ENCODE measurements around the gene CRYBB2.
"Not testable (repeated sequence)": the region's sequence is repeated elsewhere in the genome, so short reads cannot be mapped to it uniquely, and the experiment has no call there.

CRYBB2 gene

GRCh38 chr22:25219211-25219689, at the start of gene CRYBB2:
CRYBB2 (plus strand) TSS chr22:25219639; CDS start chr22:25221430, 1,791 bp downstream.
- no peak for DNase-seq

GRCh38 chr22:25170426-25170980, 48.9 kb upstream of the CRYBB2 start:
- DNase-seq: no peak

- no peak for DNase-seq
Measured at GRCh38 chr22:25172153-25172552, 47.3 kb upstream of the CRYBB2 start.

- DNase-seq: no peak
Measured at GRCh38 chr22:25174156-25174887, 45.1 kb upstream of the CRYBB2 start.

- no peak for DNase-seq
Measured at GRCh38 chr22:25174888-25175411, 44.5 kb upstream of the CRYBB2 start.

- no peak for DNase-seq
Measured at GRCh38 chr22:25176175-25176574, 43.3 kb upstream of the CRYBB2 start.

- no peak for DNase-seq
Measured at GRCh38 chr22:25176799-25177198, 42.6 kb upstream of the CRYBB2 start.

GRCh38 chr22:25177226-25177625, 42.2 kb upstream of the CRYBB2 start:
- DNase-seq: no peak

- DNase-seq: no peak
Measured at GRCh38 chr22:25177895-25178294, 41.5 kb upstream of the CRYBB2 start.

- DNase-seq: not testable (repeated sequence)
Measured at GRCh38 chr22:25178348-25178747, 41.1 kb upstream of the CRYBB2 start.

- not testable (repeated sequence) for DNase-seq
Measured at GRCh38 chr22:25178869-25179631, 40.4 kb upstream of the CRYBB2 start.

GRCh38 chr22:25182131-25183110, 37.0 kb upstream of the CRYBB2 start:
- no peak for DNase-seq

GRCh38 chr22:25183949-25184619, 35.4 kb upstream of the CRYBB2 start:
- no peak for DNase-seq

GRCh38 chr22:25186140-25186539, 33.3 kb upstream of the CRYBB2 start:
- DNase-seq: no peak

GRCh38 chr22:25187469-25187868, 32.0 kb upstream of the CRYBB2 start:
- no peak for DNase-seq

GRCh38 chr22:25192406-25192805, 27.0 kb upstream of the CRYBB2 start:
- DNase-seq: no peak

GRCh38 chr22:25193130-25193529, 26.3 kb upstream of the CRYBB2 start:
- DNase-seq: no peak

- DNase-seq: no peak
Measured at GRCh38 chr22:25193548-25193947, 25.9 kb upstream of the CRYBB2 start.

- DNase-seq: no peak
Measured at GRCh38 chr22:25196326-25196725, 23.1 kb upstream of the CRYBB2 start.

- DNase-seq: no peak
Measured at GRCh38 chr22:25197340-25197739, 22.1 kb upstream of the CRYBB2 start.

- DNase-seq: no peak
Measured at GRCh38 chr22:25199731-25200520, 19.5 kb upstream of the CRYBB2 start, which contains the start of gene CRYBB3. CRYBB3 (plus strand) TSS chr22:25199858; CDS start chr22:25201397, 1,539 bp downstream.
